GM21529 (cell line): Measurements from ENCODE around the gene TAC3.
"Not testable (repeated sequence)": the region's sequence is repeated elsewhere in the genome, so short reads cannot be mapped to it uniquely, and the experiment has no call there.

Source experiments
- ATAC-seq: cut with Tn5 transposase; IDR thresholded peaks from one replicate; pipeline ENCODE4 v1.9.1; 2021; ENCODE audit not compliant: unreplicated experiment

TAC3 gene

DNA sequence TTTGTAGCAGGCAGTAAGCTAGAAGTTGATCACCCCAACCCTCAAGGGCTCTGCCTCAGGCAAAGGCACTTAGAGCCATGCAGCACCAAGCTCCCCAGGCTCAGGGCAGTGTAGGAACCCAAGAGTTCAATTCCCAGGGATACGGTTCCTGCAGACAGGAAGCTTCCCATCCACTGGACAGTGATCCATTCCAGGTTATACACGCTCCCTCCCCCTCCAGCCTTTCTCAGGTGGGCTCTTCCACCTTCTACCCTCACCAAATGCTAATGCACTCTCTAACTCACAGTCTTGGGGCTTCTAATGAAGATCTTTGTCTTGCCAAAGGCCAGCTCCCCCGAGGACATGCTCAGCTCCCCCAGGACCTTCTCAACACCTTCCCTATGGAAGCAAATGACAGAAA, 20.9 kb upstream of the TAC3 start:
- no peak for ATAC-seq

DNA sequence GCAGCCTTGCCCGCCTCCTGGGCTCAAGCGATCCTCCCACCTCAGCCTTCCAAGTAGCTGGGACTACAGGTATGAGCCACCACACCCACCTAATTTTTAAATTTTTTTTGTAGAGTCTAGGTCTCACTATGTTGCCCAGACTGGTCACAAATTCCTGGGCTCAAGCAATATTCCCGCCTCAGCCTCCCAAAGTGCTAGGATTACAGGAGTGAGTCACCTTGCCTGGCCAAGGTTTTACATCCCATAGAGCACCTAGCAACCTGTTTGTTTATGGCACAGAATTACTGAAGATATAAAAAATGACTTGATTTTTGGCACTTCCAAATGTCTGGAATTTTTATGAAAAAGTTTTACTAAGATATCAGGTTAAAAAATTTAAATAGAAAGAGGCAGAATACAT, 17.1 kb upstream of the TAC3 start:
- ATAC-seq = no peak

DNA sequence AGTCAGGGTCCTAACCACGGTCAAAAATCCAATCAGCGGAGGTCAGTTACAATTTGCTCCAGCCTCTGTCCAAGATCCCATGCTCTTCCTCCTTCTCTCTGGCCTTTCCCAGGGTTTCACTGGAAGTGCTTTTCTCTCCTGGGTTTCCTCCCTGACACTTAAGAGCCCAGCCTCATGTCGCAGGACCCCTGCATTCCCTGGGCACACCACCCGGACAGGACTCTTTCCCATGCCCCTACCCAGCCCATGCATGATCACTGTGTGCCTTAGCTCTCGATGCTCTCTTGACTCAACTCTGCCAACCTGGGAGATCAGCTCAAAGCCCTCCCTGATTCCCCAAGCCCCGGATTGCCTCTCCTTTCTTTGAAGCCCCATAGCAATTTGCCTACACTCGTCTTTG, 15.5 kb upstream of the TAC3 start:
- ATAC-seq = no peak

DNA sequence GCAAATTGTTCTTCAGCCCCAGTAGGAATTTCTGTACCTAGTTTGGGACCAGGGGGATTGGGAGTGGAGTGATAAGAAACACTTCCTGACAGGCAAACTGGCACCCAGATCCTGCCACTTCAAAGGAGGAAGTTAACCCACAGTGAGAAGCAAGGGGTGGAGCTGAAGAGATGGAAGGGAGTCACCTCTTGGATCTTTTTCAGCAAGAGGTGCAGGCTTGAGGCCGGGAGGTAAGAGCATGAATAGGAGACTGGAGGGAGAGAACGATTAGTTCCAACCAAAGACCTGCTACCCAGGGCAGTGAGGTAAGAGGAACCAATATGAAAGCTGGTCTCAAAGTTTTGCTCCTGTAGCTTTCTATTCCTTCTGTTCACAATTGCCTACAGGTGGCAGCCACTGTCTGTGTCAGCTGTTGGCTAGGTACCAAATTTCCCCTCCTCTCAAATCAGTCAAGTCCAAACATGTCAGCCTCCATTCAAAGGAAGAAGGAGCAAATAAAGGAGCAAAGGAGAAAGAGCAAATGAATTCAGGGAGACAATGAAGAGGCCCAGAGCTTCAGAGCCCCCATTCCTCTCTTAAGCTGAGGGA, 14.9 kb upstream of the TAC3 start:
- ATAC-seq = peak; percentile 62

GRCh38 chr12:57029457-57029856, 13.1 kb upstream of the TAC3 start:
- ATAC-seq = no peak

- no peak for ATAC-seq
Observed at GRCh38 chr12:57027805-57028153, 11.4 kb upstream of the TAC3 start.

- ATAC-seq = no peak
Observed at GRCh38 chr12:57027011-57027804, 10.9 kb upstream of the TAC3 start.

DNA sequence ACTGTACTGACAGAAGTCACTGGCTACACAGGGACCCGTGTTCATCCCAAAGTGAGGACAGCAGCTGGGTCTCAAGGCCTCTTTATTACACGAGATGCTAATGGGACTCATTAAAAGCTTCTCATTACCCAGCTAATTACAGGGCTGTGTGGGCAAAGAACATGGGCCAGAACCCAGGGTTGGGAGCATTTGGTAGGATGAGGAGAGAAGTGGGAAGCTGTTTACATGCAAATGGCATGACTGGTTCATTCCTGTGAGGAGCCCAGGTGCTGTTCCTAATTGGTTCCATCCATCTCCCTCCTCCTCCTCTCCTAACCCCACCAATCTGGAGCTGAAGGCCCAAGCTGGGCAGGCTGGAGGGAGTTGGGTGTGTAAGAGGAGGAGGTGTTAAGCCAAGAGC, 8.9 kb upstream of the TAC3 start:
- ATAC-seq = no peak

GRCh38 chr12:57022324-57022723, 6.0 kb upstream of the TAC3 start:
- ATAC-seq = not testable (repeated sequence)

DNA sequence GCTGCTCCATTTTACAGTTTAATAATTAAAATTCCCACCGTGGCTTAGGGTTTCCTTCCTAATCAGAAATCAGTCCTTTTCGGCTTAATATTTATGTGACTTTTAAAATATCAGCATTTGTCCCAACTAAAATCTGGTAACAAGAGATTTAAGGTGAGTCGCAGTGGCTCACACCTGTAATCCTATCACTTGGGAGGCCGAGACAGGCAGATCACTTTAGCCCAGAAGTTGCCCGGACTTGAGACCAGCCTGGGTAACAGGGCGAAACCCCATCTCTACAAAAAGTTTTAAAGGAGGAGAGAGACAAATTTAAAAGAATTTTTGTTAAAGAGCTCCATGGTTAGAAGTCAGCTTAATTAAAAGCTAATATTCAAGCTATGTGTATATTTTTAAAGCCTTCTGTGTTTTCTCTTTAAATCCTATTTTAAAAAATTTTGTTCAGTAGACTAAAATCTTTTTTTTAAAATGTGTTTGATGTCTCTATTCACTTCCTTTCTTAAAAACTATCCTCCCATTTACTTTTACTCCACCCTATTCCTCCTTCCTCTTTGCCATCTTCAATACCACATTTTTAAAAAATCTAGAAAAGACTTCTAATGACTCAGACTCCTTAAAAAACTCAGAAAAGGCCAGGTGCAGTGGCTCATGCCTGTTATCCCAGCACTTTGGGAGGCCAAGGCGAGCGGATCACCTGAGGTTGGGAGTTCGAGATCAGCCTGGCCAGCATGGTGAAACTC, 3.8 kb upstream of the TAC3 start:
- no peak for ATAC-seq

GRCh38 chr12:57018906-57019305, 2.6 kb upstream of the TAC3 start:
- no peak for ATAC-seq

- not testable (repeated sequence) for ATAC-seq
Observed at GRCh38 chr12:57018353-57018752, 2.0 kb upstream of the TAC3 start.

GRCh38 chr12:57012600-57013465, 3.5 kb downstream of the TAC3 start:
- peak; percentile 88 for ATAC-seq

DNA sequence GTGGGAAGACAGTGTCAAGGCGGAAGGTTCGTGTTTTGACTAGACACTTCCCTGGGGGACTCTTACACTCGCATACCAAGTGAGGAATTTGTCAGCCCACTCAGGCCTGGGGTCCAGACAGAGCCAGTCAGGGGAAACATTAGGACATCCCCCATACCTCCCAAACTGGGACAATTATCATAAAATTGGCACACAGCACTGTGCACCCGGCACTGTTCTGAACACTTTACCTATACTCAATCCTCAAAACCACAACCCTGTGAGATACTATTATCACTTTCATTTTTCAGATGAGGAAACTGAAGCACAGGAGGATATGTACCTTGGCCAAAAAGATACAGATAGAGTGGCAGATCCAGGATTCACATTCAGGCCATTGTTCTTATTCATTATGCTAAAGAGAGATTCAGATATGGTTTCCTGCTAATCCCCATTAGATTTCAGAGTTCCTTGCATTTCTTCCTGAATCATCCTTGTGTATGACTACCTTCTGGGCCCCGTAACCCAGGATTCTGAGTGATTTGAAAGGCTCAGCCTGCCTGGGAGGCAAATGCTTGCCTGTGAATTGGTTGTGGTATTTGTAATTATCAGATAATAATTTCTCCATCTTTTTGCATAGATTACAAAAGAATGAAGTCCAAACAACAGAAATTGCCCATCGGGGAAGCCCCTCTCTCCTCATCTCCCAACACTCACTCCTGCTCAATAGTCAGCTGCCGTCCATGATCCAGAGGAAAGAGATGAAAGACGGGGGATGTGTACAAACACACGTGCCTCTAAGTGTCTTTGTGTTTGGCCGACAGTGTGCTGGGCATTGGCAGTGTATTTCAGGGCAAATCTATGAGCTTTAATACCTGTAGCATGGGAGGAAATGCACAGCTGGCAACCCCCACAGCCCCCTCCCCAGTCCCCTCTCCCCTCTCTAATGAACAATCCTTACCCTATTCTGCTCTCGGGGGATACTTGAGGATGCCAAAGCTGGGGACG, 4.6 kb downstream of the TAC3 start:
- peak; percentile 51 for ATAC-seq

GRCh38 chr12:57010627-57011247, 5.6 kb downstream of the TAC3 start:
- no peak for ATAC-seq

GRCh38 chr12:57009949-57010626, 6.2 kb downstream of the TAC3 start:
- no peak for ATAC-seq

DNA sequence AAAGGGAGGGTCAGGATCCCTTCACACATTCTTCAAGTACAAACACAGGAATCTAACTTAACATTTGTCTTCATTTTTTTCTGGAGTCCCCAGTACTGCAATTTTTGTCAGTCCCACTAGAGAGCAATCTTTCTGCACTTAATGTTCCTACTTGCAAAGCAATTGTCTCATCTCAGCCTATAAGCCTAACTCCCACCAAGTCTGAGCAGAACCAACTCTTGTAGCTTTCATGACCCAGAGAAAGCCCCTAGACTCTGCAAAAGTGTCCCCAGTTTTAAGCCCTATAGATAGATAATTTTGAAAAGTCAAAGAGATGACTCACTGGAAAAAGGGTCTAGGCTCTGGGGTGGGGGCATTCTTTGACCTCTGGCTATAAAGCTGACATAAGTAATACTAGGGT, 8.2 kb downstream of the TAC3 start:
- no peak for ATAC-seq

GRCh38 chr12:57006809-57007475, 9.4 kb downstream of the TAC3 start:
- ATAC-seq = no peak
